Measurements from ENCODE around the gene CCDC57. TPM values are rescaled to one million over a fixed set of nuclear protein-coding genes. Genes with fewer than 3 reads are reported as not detected.

Gene CCDC57
- total RNA-seq, 2 donors from 2014 or later = 57.6 to 62.8 TPM

GRCh38 chr17:82171750-82172375, 40.8 kb downstream of the CCDC57 start:
- no peaks in the 10 kb centered on the region for H3K4me1 ChIP-seq (replicated peaks)
- H3K9me3 ChIP-seq = no peaks in the 10 kb centered on the region
- intact Hi-C loops (cut with DNase I) = no loop called here
- H3K4me3 ChIP-seq = no peak overlapping the region
- peaks cover 0 to 2% of the 10 kb centered on the region in 2 donors for H3K36me3 ChIP-seq
- TF ChIP-seq POLR2A (IDR thresholded peaks at IDR 0.05) (no peak), POLR2AphosphoS5 (IDR thresholded peaks at IDR 0.05) (no peak), CTCF (IDR thresholded peaks at IDR 0.05) (no peak)
- 90% methylated on average over 14 of the region's 14 CpGs for WGBS
- no peaks in the 10 kb centered on the region for H3K27me3 ChIP-seq (replicated peaks; ENCODE audit: insufficient read depth)
- H3K27ac ChIP-seq = no peak overlapping the region
- no peak for DNase-seq (ENCODE audit: low spot score)

- no peak overlapping the region for H3K27ac ChIP-seq
- H3K27me3 ChIP-seq (replicated peaks; ENCODE audit: insufficient read depth) = no peaks in the 10 kb centered on the region
- H3K4me1 ChIP-seq (replicated peaks) = no peaks in the 10 kb centered on the region
- intact Hi-C loops (cut with DNase I) = no loop called here
- peaks cover 0 to 2% of the 10 kb centered on the region in 2 donors for H3K36me3 ChIP-seq
- TF ChIP-seq POLR2A (IDR thresholded peaks at IDR 0.05) (no peak), POLR2AphosphoS5 (IDR thresholded peaks at IDR 0.05) (no peak)
- no peaks in the 10 kb centered on the region for H3K9me3 ChIP-seq
- 75% methylated on average over 19 of the region's 19 CpGs for WGBS
- no peak for DNase-seq (ENCODE audit: low spot score)
- no peak overlapping the region for H3K4me3 ChIP-seq
These were observed 42.2 kb downstream of the CCDC57 start for GRCh38 chr17:82170412-82170961.

- no peak overlapping the region for H3K4me3 ChIP-seq
- no peak for DNase-seq (ENCODE audit: low spot score)
- 91% methylated on average over 6 of the region's 6 CpGs for WGBS
- TF ChIP-seq CTCF (IDR thresholded peaks at IDR 0.05) = no peak
- no peak for TF ChIP-seq POLR2A (IDR thresholded peaks at IDR 0.05)
- no peak for TF ChIP-seq POLR2AphosphoS5 (IDR thresholded peaks at IDR 0.05)
- intact Hi-C loops (cut with DNase I) = no loop called here
- no peaks in the 10 kb centered on the region for H3K9me3 ChIP-seq
- H3K27ac ChIP-seq = no peak overlapping the region
- H3K4me1 ChIP-seq (replicated peaks) = no peaks in the 10 kb centered on the region
- no peaks in the 10 kb centered on the region for H3K27me3 ChIP-seq (replicated peaks; ENCODE audit: insufficient read depth)
- peaks cover 0 to 2% of the 10 kb centered on the region in 2 donors for H3K36me3 ChIP-seq
These were observed 44.1 kb downstream of the CCDC57 start for GRCh38 chr17:82168568-82168967.

GRCh38 chr17:82167028-82167427, 45.6 kb downstream of the CCDC57 start:
- Histone ChIP-seq H3K27ac (no peak overlapping the region), H3K36me3 (peaks cover 5 to 8% of the 10 kb centered on the region in 2 donors), H3K27me3 (replicated peaks; ENCODE audit: insufficient read depth) (no peaks in the 10 kb centered on the region), H3K4me3 (no peak overlapping the region), H3K9me3 (no peaks in the 10 kb centered on the region), H3K4me1 (replicated peaks) (no peaks in the 10 kb centered on the region)
- intact Hi-C loops (cut with DNase I) = no loop called here
- DNase-seq (ENCODE audit: low spot score) = no peak
- 93% methylated on average over 5 of the region's 5 CpGs for WGBS
- TF ChIP-seq POLR2AphosphoS5 (IDR thresholded peaks at IDR 0.05) (no peak), POLR2A (IDR thresholded peaks at IDR 0.05) (no peak), CTCF (IDR thresholded peaks at IDR 0.05) (no peak)

- TF ChIP-seq POLR2A (IDR thresholded peaks at IDR 0.05) = no peak
- no peak for TF ChIP-seq CTCF (IDR thresholded peaks at IDR 0.05)
- no peak for TF ChIP-seq POLR2AphosphoS5 (IDR thresholded peaks at IDR 0.05)
- intact Hi-C loops (cut with DNase I) = no loop called here
- Histone ChIP-seq H3K27ac (no peak overlapping the region), H3K9me3 (no peaks in the 10 kb centered on the region), H3K27me3 (replicated peaks; ENCODE audit: insufficient read depth) (no peaks in the 10 kb centered on the region), H3K4me3 (no peak overlapping the region), H3K4me1 (replicated peaks) (no peaks in the 10 kb centered on the region), H3K36me3 (peaks cover 5 to 6% of the 10 kb centered on the region in 2 donors)
- 95% methylated on average over 3 of the region's 3 CpGs for WGBS
- DNase-seq (ENCODE audit: low spot score) = no peak
These were observed 47.8 kb downstream of the CCDC57 start for GRCh38 chr17:82164853-82165252.
